GM10266 (cell line): Measurements from ENCODE around the gene TMEM178B.
A peak's percentile ranks its signal among the peaks of the same experiment; 100 is the strongest.

ENCODE experiments used
- DNase-seq: peaks from one replicate; pipeline ENCODE4 v3.0.0; 2012; ENCODE audit errors: extremely low spot score
- CTCF ChIP-seq: IDR thresholded peaks from 2 replicates; pipeline ENCODE4 v1.5.1; 2012; ENCODE audit warnings: mild to moderate bottlenecking, low read depth; ENCODE audit not compliant: control insufficient read depth, insufficient read depth; ENCODE audit errors: missing control alignments

TMEM178B gene

GRCh38 chr7:141178486-141179135 lies 104.7 kb downstream of the TMEM178B start:
- no peak for DNase-seq
- no peak for TF ChIP-seq CTCF

- DNase-seq, result no peak
- no peak for TF ChIP-seq CTCF
These were observed 107.9 kb downstream of the TMEM178B start for GRCh38 chr7:141181812-141182211.

GRCh38 chr7:141184532-141185190 lies 110.8 kb downstream of the TMEM178B start:
- TF ChIP-seq CTCF, result no peak
- DNase-seq, result peak; percentile 42

GRCh38 chr7:141185369-141185967 lies 111.6 kb downstream of the TMEM178B start:
- TF ChIP-seq CTCF, result no peak
- no peak for DNase-seq

DNA sequence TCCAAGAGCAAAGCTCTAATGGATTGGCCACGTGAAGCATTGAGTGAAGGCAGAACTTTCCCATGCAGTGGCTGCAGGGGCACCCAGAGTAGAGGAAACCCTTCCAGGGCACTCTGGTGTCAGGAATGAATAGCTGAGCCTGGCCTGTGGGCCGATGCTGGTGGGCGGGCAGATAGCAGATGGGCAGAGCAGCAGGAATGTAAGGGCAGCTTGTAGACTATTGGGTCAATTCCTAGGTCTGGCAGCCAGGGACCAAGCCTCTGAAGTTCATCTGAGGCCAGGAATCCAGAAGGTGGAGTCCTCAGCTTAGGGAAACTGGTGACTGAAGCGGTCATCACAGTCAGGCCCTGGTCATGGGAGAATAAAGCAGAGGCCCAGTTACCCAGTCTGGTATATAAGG lies 115.4 kb downstream of the TMEM178B start:
- TF ChIP-seq CTCF, result no peak
- DNase-seq, result no peak

DNA sequence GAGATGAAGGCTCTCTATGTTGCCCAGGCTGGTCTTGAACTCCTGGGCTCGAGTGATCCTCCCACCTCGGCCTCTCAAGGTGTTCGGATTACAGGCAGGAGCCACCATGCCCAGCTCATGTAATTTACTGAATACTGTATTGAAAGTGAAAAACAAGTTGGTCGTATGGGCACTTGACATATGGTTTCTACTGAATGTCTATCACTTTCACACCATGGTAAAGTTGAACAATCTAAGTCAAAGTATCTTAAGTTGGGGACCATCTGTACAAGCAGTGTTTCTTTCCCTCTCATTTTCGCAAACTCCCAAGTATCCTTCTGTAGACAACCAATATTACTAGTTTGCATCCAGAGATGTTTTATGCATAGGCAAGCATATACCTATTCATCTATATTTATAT lies 116.6 kb downstream of the TMEM178B start:
- DNase-seq, result no peak

More for the DNA sequence above, 116.6 kb downstream of the TMEM178B start:
- TF ChIP-seq CTCF, result no peak
